ENCODE results near the gene PARN.
"Not testable (repeated sequence)": the region's sequence is repeated elsewhere in the genome, so short reads cannot be mapped to it uniquely, and the experiment has no call there.

PARN gene

GRCh38 chr16:14574698-14575415, 55.2 kb downstream of the PARN start:
- DNase-seq (ENCODE audit: low spot score), result not testable (repeated sequence)

- no peak for DNase-seq (ENCODE audit: low spot score)
These were observed 57.5 kb downstream of the PARN start for GRCh38 chr16:14572535-14572934.

GRCh38 chr16:14569213-14569612, 60.8 kb downstream of the PARN start:
- no peak for DNase-seq (ENCODE audit: low spot score)

GRCh38 chr16:14566599-14566998, 63.5 kb downstream of the PARN start:
- DNase-seq (ENCODE audit: low spot score), result no peak

- DNase-seq (ENCODE audit: low spot score), result no peak
These were observed 64.4 kb downstream of the PARN start for GRCh38 chr16:14565688-14566025.

- DNase-seq (ENCODE audit: low spot score), result peak; percentile 16
These were observed 65.0 kb downstream of the PARN start for GRCh38 chr16:14564861-14565687.

- DNase-seq (ENCODE audit: low spot score), result no peak
These were observed 65.7 kb downstream of the PARN start for GRCh38 chr16:14564323-14564722.

GRCh38 chr16:14562691-14563491, 67.2 kb downstream of the PARN start:
- DNase-seq (ENCODE audit: low spot score), result no peak

GRCh38 chr16:14560523-14560922, 69.5 kb downstream of the PARN start:
- no peak for DNase-seq (ENCODE audit: low spot score)

- DNase-seq (ENCODE audit: low spot score), result no peak
These were observed 70.2 kb downstream of the PARN start for GRCh38 chr16:14559809-14560241.

- DNase-seq (ENCODE audit: low spot score), result no peak
These were observed 76.6 kb downstream of the PARN start for GRCh38 chr16:14553447-14553846.

- DNase-seq (ENCODE audit: low spot score), result no peak
These were observed 80.3 kb downstream of the PARN start for GRCh38 chr16:14549789-14550153.

- DNase-seq (ENCODE audit: low spot score), result no peak
These were observed 80.9 kb downstream of the PARN start for GRCh38 chr16:14548933-14549788.

GRCh38 chr16:14545346-14545884, 84.6 kb downstream of the PARN start:
- DNase-seq (ENCODE audit: low spot score), result no peak

GRCh38 chr16:14544846-14545245, 85.2 kb downstream of the PARN start:
- DNase-seq (ENCODE audit: low spot score), result not testable (repeated sequence)

GRCh38 chr16:14539631-14540030, 90.4 kb downstream of the PARN start:
- DNase-seq (ENCODE audit: low spot score), result no peak

GRCh38 chr16:14539156-14539555, 90.9 kb downstream of the PARN start:
- no peak for DNase-seq (ENCODE audit: low spot score)

- DNase-seq (ENCODE audit: low spot score), result no peak
These were observed 91.5 kb downstream of the PARN start for GRCh38 chr16:14538604-14539003.

- DNase-seq (ENCODE audit: low spot score), result no peak
These were observed 98.4 kb downstream of the PARN start for GRCh38 chr16:14531613-14532012.

- no peak for DNase-seq (ENCODE audit: low spot score)
These were observed 99.0 kb downstream of the PARN start for GRCh38 chr16:14531101-14531500.

GRCh38 chr16:14530046-14530445, 100.0 kb downstream of the PARN start:
- no peak for DNase-seq (ENCODE audit: low spot score)
